ENCODE results near the gene WDR91.

The WDR91 gene

GRCh38 chr7:135158141-135158655, 53.1 kb downstream of the WDR91 start:
- no peak for DNase-seq

DNA sequence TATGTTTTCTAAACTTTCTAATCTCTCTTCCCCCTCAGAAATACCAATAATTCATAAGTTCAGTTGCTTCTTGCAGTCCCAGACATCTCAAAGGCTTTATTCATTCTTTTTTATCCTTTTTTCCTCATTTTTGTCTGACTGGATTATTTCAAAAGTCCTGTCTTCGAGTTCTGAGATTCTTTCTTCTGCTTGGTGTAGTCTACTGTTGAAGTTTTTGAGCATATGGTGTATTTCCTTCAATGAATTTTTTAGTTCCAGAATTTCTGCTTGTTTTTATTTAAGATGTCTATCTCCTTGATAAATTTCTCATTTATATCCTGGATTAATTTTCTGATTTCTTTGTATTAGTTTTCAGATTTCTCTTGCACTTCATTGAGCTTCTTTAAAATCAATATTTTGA, 55.0 kb downstream of the WDR91 start:
- no peak for DNase-seq

- no peak for DNase-seq
Observed at GRCh38 chr7:135154734-135155133, 56.6 kb downstream of the WDR91 start.

GRCh38 chr7:135152442-135152841, 58.9 kb downstream of the WDR91 start:
- no peak for DNase-seq

DNA sequence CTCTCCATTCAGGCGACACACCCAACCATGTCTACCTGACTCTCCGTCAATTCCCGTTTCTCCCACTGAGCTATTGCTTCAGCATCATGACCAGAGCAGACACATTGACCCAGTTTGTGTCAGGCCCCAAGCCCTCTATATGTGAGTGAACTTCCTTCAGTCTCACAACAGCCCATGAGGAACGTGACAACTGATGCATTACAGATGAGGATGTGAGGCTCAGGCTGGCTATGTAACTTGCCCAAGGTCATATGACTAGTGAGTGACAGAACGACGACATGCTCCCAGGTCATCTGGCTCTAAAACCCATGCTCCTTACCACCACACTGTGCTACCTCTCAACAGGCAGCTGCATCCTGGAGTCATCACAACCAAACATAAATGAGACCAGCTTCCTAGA, 59.8 kb downstream of the WDR91 start:
- no peak for DNase-seq

DNA sequence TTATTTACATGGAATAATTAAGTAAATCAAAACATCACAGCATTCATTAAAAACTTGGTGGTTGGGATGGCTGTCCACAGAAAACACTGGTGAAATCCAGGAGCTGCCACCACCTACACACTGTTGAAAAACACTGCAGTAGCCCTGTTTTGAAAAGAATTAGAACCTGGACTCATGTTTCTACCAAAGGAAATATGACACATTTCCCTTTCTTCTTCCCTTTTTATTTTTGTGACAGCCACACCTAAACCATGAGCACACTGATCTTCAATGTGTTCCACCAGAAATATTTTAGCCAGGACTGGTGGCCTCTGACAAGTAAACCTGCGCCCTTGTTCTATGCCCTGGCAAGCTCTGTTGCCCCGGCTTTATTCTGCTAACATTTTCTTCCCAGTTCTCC, 60.2 kb downstream of the WDR91 start:
- DNase-seq: no peak

- DNase-seq: no peak
Observed at GRCh38 chr7:135150072-135150782, 61.1 kb downstream of the WDR91 start.

GRCh38 chr7:135147899-135148721, 63.2 kb downstream of the WDR91 start, which contains the start of gene TMEM140:
Gene TMEM140, plus strand, starts transcription at chr7:135148072. Its CDS starts 16,370 bp downstream, at chr7:135164442.
- peak; percentile 50 to 75 for DNase-seq

- DNase-seq: peak; percentile 30 to 42
Observed at GRCh38 chr7:135147341-135147898, 63.9 kb downstream of the WDR91 start.

- DNase-seq: no peak
Observed at GRCh38 chr7:135143885-135144668, 67.2 kb downstream of the WDR91 start.
